Subcutaneous adipose tissue (tissue), 4 donors: ENCODE measurements around the gene TIMP2. TPM values are rescaled to one million over a fixed set of nuclear protein-coding genes. Genes with fewer than 3 reads are reported as not detected.

ENCODE experiments used
- CTCF ChIP-seq: fragments of 450-650 bp; IDR thresholded peaks from one replicate; pipeline ENCODE4 v1.5.1; 2016; ENCODE audit warnings: low read depth, mild to moderate bottlenecking, control low read depth, antibody characterized with exemption, moderate library complexity
- total RNA-seq, 4 donors: library from RNA; depleted of rRNA; stranded (reverse); fragments of >200 nt; gene quantifications; one replicate each; pipeline ENCODE4 v1.1.0, GENCODE V29; 2016

The TIMP2 gene
- 100 to 1,000 TPM; 123 to 267 (median 233) TPM for total RNA-seq

GRCh38 chr17:78925234-78925633 is at the start of gene TIMP2:
TIMP2 (minus strand) TSS chr17:78925387; CDS start chr17:78925088, 299 bp downstream.
- TF ChIP-seq CTCF, result no peak

GRCh38 chr17:78973792-78974520 is 48.8 kb upstream of the TIMP2 start:
- no peak for TF ChIP-seq CTCF

- TF ChIP-seq CTCF, result no peak
Observed at GRCh38 chr17:78973196-78973595, 48.0 kb upstream of the TIMP2 start.

GRCh38 chr17:78972507-78973105 is 47.4 kb upstream of the TIMP2 start:
- TF ChIP-seq CTCF, result no peak

GRCh38 chr17:78971756-78972506 is 46.7 kb upstream of the TIMP2 start:
- TF ChIP-seq CTCF, result no peak

GRCh38 chr17:78970834-78971755 is 45.9 kb upstream of the TIMP2 start:
- no peak for TF ChIP-seq CTCF
